ENCODE data around the gene CD244.

DNA sequence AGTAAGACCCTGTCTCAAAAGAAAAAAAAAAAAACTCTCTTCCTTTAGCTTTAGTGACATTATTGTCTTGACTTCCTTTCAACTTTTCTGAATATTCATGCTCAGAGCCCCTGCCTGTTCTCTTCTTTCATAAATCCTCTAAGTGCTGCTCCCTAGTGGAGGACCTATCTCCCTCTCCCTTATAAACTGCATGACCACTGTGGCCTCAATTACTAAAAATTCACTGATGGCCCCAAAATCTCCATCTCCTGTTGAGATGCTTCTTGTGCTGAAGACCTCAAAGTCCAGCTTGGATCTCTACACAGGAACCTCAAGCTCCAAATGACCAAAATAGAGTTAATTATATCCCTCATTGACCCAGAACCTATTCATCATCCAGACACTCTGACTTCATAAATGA lies 14.5 kb upstream of the CD244 start:
- TF ChIP-seq, protein P1, sequence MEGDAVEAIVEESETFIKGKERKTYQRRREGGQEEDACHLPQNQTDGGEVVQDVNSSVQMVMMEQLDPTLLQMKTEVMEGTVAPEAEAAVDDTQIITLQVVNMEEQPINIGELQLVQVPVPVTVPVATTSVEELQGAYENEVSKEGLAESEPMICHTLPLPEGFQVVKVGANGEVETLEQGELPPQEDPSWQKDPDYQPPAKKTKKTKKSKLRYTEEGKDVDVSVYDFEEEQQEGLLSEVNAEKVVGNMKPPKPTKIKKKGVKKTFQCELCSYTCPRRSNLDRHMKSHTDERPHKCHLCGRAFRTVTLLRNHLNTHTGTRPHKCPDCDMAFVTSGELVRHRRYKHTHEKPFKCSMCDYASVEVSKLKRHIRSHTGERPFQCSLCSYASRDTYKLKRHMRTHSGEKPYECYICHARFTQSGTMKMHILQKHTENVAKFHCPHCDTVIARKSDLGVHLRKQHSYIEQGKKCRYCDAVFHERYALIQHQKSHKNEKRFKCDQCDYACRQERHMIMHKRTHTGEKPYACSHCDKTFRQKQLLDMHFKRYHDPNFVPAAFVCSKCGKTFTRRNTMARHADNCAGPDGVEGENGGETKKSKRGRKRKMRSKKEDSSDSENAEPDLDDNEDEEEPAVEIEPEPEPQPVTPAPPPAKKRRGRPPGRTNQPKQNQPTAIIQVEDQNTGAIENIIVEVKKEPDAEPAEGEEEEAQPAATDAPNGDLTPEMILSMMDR (IDR thresholded peaks at IDR 0.05): no peak
- no peak for TF ChIP-seq POLR2A (IDR thresholded peaks at IDR 0.05)
- no peak for TF ChIP-seq POLR2AphosphoS5 (IDR thresholded peaks at IDR 0.05)
